HG03175 (cell line): ENCODE data around the gene MARCHF4.

Experiments used
- ATAC-seq: cut with Tn5 transposase; IDR thresholded peaks from one replicate; pipeline ENCODE4 v1.9.1; 2021; ENCODE audit warnings: mild to moderate bottlenecking, moderate library complexity; ENCODE audit not compliant: unreplicated experiment

Gene MARCHF4, protein sequence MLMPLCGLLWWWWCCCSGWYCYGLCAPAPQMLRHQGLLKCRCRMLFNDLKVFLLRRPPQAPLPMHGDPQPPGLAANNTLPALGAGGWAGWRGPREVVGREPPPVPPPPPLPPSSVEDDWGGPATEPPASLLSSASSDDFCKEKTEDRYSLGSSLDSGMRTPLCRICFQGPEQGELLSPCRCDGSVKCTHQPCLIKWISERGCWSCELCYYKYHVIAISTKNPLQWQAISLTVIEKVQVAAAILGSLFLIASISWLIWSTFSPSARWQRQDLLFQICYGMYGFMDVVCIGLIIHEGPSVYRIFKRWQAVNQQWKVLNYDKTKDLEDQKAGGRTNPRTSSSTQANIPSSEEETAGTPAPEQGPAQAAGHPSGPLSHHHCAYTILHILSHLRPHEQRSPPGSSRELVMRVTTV

DNA sequence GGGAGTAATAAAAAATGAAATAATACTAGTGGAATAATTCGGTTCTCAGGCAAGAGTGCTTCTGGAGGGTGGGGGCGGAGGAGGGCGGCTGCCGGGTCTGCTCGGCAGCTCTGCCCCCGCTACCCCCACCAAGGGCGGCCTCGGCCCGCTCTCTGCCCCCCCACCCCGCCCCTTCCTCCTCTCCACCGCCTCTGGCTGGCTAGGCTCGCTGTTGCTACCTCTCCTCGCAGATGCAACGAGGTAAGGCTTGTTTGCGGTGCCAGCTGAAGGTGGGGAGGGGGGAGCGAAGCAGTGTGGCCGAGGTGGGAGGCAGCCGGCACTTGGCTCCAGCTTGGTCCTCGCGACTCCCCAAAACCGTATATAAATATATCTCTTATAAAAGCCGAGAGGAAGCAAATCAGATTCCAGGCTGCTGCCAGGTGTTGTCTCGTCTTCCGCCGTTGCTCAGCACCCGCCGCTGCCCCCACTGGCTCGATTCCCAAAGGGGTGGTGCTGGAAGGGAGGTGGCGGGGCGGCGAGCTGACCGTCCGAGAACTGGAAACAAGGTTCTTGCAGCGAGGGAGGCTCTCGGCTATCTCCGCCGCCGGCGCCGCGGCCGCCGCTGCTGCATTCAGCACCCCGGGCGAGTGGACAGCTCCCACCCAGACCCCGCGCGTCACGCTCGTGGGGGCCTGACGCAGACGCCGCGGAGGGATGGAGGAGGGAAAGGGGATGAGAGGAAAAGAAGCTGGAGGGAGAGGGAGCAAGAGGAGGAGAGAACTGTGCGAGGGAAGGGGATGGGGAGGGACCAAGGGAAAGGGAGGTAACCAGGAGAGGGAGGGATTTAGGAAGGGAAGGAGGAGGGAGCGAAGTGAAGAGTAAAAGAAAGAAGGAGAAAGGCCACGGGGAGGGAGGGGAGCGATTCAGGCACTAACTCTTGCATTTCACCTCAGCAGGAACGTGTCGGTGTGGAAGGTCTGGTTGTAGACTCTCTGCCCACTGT is at the start of gene MARCHF4:
TSS of gene MARCHF4 (minus strand) at position 763 of the 982 bp plus-strand sequence. CDS start 2,223 bp downstream, outside the sequence.
- ATAC-seq = peak; percentile 57

DNA sequence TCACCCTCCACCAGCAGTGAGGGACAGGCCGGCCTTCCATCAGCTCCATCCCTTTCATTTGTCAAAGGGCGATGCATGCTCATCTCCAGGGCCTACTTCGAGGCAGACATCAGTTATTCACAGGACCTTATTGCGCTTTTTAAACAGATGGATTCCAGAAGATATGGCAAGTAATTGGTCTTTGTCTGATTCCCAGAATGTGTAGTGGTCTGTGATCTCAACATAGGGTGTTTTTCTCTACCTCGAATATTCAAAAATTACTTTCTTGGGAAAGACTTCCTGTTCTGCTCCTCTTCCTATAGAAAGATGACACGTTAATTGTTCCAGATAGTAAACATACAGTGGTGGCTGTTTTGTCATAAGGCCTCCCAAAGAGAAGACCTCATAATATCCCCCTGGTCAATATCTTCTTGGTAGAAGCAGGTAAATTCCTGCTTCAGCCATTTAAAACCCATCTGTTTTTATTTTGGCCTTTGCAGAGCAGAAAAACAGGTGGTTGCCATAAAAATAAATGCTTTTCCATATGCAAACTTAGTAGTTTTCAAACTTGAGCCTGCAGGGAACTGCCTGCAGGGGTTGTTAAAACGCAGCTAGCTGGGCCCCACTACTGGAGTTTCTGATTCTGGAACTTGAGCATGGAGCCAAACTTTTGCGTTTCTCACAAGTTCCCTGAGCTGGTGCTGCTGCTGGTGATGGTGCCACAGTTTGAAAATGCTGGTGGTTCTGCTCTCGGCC is 48.3 kb upstream of the MARCHF4 start:
- ATAC-seq = no peak

DNA sequence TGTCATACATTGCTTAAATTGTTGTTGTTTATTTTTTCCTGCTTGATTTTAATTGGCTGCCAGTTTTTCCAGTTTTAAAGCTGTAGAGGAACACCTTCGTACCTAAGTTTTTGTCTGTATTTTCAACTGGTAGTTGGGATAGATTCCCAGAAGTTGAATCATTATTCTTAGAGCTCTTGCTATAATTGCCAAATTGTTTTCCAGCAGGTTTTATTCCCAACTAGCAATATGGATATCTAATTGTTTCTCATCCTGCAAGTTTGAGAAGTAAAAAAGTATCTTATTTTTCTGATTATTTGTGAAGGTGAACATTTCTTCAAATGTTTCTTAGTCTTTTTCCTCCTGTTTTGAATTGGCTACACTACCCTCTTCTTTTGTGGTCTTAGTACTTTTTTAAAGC is 46.7 kb upstream of the MARCHF4 start:
- ATAC-seq = no peak

DNA sequence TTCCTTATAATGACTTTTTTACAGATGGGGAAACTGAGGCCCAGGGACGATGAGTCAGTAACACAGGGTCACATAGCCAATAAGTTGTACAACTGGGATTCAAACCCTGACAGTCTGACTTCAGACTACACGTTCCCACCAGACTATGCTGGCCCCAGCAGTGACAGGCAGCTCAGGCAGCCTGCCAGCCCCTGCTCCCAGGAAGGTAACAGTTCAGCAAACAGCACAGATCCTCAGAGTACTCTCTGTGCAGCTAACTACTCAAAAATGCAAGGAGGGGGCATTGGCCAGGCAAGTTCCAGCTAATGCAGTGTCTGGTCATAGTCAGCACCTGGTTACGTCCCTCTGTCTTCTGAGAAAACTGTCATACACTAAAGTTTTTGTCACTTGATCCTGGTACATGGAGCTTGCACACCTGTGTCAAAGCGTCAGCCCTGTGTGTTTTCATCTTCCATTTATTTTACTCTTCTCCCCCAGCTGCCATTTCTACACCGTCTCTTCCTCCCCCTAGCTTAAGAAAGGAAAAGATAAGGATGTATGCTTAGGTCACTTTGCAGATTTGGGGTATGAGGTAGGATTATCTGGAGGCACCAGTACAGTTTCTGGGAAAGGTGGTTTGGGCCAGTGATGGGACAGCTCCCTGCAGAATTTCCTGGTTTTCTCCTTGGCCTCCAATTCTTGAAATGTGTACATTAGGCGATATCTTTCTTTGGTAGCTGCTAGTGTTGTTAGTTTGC is 44.5 kb upstream of the MARCHF4 start:
- ATAC-seq = no peak

DNA sequence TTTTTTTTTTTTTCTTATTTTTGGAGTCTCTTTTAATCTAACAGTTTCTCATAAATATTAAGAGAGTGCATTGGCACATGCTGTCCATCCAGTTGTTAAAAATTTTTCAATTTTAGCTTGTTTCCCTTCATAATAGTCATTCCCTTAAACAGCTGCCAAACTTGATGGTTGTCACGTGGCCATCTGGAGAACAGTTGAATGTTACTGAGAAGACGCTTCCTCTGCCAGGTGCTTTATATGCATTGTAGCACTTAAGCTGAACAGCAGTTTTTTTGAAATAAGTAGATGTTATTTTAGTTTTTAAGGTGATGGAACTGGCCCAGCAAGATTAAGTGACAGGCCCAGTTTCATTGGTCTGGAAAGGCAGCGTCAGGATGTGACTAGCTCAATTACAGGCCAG is 43.3 kb upstream of the MARCHF4 start:
- no peak for ATAC-seq

DNA sequence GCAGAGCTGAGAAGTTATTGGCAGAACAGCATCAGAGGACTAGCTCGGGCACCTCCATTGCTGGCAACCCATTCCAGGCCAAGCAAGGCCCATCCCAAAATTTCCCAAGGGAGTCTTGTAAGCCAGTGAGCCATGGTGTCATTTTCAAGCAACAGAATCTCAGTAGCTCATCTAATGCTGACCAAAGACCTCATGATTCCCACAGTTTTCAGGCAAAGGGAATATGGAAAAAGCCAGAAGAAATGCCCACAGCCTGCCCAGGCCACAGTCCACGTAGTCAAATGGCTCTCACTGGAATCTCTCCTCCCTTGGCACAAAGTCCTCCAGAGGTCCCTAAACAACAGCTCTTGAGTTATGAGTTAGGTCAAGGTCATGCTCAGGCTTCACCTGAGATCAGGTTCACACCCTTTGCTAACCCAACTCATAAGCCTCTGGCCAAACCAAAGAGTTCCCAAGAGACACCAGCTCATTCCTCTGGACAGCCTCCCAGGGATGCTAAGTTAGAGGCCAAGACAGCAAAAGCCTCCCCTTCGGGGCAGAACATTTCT is 42.6 kb upstream of the MARCHF4 start:
- no peak for ATAC-seq

DNA sequence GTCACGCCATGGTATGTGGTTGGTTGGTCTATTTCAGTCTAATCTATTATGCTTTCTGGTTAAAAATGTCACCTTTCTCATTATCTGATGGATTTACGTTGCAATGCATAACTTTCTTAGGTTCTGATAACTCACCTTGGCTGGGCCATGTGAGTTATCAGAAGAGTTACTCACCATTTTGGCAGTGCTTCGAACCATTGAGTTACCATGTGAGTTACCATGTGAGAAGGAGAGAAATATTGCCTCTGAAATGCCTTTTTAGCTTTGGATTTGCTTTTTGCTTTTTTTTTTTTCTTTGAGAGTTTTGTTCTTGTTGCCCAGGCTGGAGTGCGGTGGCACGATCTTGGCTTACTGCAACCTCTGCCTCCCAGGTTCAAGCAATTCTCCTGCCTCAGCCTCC is 41.6 kb upstream of the MARCHF4 start:
- no peak for ATAC-seq

DNA sequence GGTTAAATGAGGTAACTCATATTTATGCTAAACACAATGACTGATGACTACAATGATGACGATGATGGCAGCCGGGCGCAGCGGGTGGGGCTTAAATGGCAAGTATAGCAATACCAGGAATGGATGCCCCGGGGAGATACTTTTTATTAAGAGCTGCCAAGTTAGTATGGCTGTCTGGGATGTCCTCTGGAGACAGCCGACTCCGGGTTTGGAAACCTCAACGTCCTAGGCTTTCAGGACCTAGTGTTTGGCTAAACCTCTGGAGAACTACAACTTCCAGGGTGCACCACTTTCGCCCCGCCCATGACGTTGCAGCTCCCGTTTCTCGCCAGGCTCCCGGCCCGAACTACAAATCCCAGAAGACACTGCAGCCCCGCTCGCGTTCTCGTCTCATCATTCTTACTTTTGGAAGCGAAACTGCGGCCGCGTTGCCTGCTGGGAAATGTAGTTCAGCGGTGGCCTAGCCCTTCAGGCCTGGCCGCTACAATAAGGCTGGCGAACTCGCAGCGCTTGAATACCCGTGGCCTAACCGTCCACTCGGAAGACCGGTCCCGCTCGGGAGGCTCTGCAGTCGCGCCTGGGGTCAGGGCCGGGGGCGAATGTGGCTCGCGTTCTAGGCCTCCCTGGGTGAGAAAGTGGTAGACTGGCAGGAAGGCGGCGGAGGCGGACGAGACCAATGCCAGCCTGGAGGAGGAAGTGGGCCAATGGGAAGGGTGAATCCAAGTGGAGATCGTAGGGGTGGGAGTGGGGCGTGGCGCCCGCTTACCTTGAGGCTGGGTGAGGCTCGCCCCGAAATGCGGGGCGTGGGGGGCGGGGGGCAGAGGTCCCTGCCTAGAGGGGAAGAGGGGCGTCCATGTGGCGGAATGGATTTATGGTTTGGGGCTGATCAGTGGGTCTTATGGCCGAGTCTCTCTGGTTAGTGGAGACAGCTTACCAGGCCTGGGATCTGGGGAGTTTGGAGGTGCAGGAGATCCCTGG is 40.0 kb upstream of the MARCHF4 start, which contains the start of gene SMARCAL1:
TSS of gene SMARCAL1 (plus strand) at position 463 of the 978 bp plus-strand sequence. CDS start 2,221 bp downstream, outside the sequence.
- peak; percentile 87 for ATAC-seq

DNA sequence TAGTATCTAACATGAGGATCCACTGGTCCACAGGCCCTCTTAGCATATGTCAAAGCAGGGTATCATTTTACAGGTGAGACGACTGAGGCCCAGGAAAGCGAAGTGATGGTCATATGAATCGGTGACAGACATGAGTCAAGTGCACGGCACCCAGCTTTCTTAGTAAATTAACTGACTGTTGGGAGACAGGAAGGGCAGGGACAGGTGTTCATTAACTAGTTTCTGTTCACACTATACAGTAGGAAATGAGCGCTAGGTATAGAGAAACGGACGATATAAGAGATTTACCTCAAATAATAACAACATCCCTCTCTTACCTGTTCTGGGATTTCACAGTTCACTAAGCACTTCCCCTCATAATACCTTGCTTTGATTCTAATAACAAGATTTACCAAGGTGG is 38.3 kb upstream of the MARCHF4 start:
- peak; percentile 40 for ATAC-seq

DNA sequence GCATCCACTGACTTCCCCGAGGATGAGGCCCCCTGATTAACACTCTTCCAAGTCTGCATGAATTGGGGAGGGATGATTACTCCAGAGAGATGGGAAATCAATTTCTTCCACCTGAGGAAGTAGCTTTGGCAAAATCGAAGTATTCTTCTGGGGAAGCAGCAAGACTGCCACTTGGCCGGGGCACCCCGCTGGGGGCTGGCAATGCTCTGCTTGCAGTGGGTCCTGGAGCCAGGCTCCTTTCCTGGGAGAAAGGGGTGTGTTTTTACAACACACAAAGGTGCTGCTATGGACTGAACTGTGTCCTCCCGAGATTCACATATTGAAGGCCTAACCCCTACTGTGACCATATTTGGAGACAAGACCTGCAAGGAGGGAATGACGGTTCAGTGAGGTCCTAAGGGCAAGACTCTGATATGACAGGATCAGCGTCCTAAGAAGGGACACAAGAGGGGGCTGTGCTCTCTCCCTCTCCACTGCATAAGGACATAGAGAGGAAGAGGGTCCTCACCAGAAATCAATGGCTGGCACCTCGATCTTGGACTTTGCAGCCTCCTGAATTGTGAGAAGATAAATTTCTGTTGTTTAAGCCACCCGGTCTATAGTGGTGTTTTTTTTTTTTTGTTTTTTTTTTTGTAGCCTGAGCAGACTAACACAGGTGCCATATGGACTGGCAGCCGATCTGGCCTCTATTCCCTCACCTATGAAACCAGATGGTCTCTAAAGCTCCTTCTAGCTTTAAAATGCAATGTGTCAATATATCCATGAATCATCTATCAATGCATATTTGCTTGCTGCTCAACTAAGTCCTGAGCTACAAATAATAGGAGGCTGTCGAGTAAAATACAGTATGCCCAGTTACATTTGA is 36.4 kb upstream of the MARCHF4 start:
- no peak for ATAC-seq

DNA sequence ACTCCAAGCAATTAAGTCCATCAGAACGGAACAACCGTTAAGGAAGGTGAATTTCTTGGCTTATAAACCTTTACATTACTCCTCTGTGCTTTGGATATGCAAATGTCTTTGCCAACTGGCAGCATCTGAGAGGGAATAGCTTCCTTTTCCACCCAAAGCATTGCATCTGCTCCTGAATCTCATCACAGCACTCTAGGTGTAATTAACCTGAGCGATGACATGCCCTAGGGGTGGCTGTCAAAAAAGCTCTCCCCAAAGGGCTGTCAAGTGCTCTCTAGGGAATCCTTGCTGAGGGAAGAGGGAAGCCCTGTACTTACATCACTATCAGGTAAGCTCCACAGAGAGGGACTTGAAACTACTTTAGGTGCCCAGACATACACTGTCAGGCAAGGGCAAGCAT is 34.5 kb upstream of the MARCHF4 start:
- ATAC-seq = no peak

DNA sequence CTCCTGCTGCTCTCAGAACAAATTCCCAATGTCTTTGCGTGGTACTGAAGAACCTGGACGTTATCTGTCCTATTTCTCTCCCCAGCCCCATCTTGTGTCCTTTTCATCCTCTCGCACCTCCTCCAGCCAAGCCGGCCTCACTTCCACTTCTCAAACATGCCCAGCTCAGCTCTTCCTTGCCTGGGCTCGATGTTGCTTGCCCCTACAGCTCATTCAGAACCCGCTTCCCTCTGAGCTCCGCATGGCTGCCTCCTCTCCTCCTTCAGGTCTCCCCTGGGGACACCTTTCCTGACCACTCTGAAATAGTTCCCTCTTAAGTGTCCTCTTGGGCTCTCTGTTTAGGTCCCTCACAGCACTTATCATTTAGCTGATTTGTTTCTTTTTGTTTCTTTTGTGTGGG is 33.3 kb upstream of the MARCHF4 start:
- ATAC-seq = no peak

DNA sequence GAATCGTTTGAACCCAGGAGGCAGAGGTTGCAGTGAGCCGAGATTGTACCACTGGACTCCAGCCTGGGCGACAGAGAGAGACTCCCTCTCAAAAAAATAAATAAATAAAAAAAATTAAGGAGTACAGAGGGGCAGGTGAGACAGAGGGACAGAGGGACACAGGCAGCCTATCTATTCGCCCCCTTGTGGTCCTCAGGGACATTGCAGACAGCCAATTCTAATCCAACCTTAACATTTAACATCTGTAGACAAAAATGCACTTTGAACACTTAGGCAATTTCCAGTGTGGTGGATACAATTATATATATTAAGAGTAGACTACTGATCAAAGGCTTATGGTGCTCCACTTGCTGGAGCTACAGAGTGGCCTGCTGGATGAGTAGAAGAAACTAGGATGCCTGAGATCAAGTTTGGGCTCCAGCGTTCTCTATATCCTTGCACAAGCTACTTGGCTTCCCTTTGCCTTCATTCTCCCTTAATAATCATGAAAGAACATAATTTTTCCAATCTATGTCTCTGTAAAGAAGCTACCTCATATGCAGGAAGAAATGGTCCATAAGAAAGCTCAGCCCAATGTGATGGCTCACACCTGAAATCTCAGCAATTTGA is 31.8 kb upstream of the MARCHF4 start:
- peak; percentile 71 for ATAC-seq

DNA sequence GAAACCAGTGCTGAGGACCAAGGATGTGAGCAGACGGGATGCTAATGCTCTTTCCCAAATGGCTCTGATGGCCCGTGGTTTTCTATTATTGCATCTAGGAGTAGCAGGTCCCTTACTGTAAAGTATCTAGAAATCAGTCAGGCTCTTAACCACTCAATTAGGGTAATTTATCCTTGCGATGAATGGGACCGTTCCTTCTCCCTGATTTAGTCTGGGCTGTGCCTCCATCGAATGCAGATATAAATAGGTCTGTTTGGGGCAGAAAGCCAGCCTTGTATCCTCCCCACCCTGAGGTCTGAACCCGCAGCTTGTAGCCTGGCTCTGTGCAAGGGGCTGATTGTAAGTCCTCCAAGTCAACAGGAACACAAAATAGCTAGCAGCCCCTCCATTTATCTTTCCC is 30.5 kb upstream of the MARCHF4 start:
- ATAC-seq = no peak

DNA sequence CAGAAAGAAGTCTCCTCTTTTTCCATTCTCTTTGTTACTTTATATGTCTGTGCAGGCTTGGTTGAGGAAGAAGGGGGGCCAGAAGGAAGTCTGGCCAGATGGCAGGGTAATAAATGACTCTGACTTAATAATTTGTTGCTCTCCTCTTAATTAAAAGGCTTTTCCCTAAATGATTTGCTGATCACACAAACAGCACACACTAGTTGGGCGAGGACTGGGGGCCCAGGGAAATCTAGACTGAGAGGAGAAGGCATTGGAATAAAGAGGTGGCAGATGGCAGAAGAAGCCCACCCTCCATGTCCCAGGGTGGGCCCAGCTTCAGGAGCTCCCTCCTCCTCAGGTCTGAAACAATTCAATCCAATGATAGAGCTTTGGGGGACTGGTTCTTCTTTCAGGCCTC is 27.3 kb upstream of the MARCHF4 start:
- no peak for ATAC-seq

DNA sequence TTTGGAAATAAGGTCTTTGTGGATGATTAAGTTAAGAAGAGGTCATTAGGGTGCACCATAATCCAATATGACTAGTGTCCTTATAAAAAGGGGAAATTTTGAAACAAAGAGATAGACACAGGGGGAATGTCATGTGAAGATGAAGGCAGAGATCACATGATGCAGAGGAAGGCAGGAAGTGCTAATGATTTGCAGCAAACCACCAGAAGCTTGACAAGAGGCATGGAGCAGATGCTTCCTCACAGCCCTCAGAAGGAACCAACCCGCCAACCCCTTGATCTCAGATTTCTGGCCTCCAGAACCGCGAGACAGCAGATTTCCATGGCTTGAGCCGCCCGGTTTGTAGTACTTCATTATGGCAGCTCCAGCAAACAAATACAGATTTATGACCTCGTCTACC is 22.6 kb upstream of the MARCHF4 start:
- no peak for ATAC-seq
